ENCODE results near the gene C2orf92. TPM values are rescaled to one million over a fixed set of nuclear protein-coding genes. Genes with fewer than 3 reads are reported as not detected.

C2orf92 gene
- total RNA-seq, 1 donor from 2014 or later, result 0.96 TPM

GRCh38 chr2:97736185-97736584 lies 66.7 kb downstream of the C2orf92 start:
- no peaks in the 10 kb centered on the region for H3K36me3 ChIP-seq (ENCODE audit: control insufficient read depth, insufficient read depth, low read length)
- no peaks in the 10 kb centered on the region for H3K27me3 ChIP-seq (ENCODE audit: control insufficient read depth, insufficient read depth, low read length)
- no peak overlapping the region for H3K4me3 ChIP-seq (ENCODE audit: low read depth, low read length)
- no peak for TF ChIP-seq CTCF (IDR thresholded peaks at IDR 0.05; ENCODE audit: insufficient read depth, low read length, poor library complexity, severe bottlenecking)
- no peak for DNase-seq (ENCODE audit: low read depth)

- Histone ChIP-seq H3K4me3 (ENCODE audit: low read depth, low read length) (no peak overlapping the region), H3K36me3 (ENCODE audit: control insufficient read depth, insufficient read depth, low read length) (no peaks in the 10 kb centered on the region), H3K27me3 (ENCODE audit: control insufficient read depth, insufficient read depth, low read length) (no peaks in the 10 kb centered on the region)
- TF ChIP-seq CTCF (IDR thresholded peaks at IDR 0.05; ENCODE audit: insufficient read depth, low read length, poor library complexity, severe bottlenecking), result no peak
- DNase-seq (ENCODE audit: low read depth), result no peak
These were observed 67.3 kb downstream of the C2orf92 start for GRCh38 chr2:97736608-97737330.

GRCh38 chr2:97737421-97738178 lies 68.1 kb downstream of the C2orf92 start:
- no peak for TF ChIP-seq CTCF (IDR thresholded peaks at IDR 0.05; ENCODE audit: insufficient read depth, low read length, poor library complexity, severe bottlenecking)
- Histone ChIP-seq H3K36me3 (ENCODE audit: control insufficient read depth, insufficient read depth, low read length) (no peaks in the 10 kb centered on the region), H3K27me3 (ENCODE audit: control insufficient read depth, insufficient read depth, low read length) (no peaks in the 10 kb centered on the region), H3K4me3 (ENCODE audit: low read depth, low read length) (no peak overlapping the region)
- no peak for DNase-seq (ENCODE audit: low read depth)

GRCh38 chr2:97738179-97739019 lies 68.9 kb downstream of the C2orf92 start:
- Histone ChIP-seq H3K36me3 (ENCODE audit: control insufficient read depth, insufficient read depth, low read length) (no peaks in the 10 kb centered on the region), H3K4me3 (ENCODE audit: low read depth, low read length) (no peak overlapping the region), H3K27me3 (ENCODE audit: control insufficient read depth, insufficient read depth, low read length) (no peaks in the 10 kb centered on the region)
- no peak for DNase-seq (ENCODE audit: low read depth)
- TF ChIP-seq CTCF (IDR thresholded peaks at IDR 0.05; ENCODE audit: insufficient read depth, low read length, poor library complexity, severe bottlenecking), result no peak

- no peak for DNase-seq (ENCODE audit: low read depth)
- no peak overlapping the region for H3K4me3 ChIP-seq (ENCODE audit: low read depth, low read length)
- TF ChIP-seq CTCF (IDR thresholded peaks at IDR 0.05; ENCODE audit: insufficient read depth, low read length, poor library complexity, severe bottlenecking), result no peak
- H3K36me3 ChIP-seq (ENCODE audit: control insufficient read depth, insufficient read depth, low read length), result peaks cover under 1% of the 10 kb centered on the region
- no peaks in the 10 kb centered on the region for H3K27me3 ChIP-seq (ENCODE audit: control insufficient read depth, insufficient read depth, low read length)
These were observed 69.7 kb downstream of the C2orf92 start for GRCh38 chr2:97739020-97739892.

Measured in kidney epithelial cell (primary cell).